NOMO-1 treated with DMSO at 0.1 percent for 48 hours (cell line): ENCODE measurements around the gene HBE1.

Source experiments
- DNase-seq: peaks from one replicate; lab custom pipeline; 2025; ENCODE audit not compliant: unreplicated experiment; lab: John Stamatoyannopoulos, UW

The HBE1 gene

DNA sequence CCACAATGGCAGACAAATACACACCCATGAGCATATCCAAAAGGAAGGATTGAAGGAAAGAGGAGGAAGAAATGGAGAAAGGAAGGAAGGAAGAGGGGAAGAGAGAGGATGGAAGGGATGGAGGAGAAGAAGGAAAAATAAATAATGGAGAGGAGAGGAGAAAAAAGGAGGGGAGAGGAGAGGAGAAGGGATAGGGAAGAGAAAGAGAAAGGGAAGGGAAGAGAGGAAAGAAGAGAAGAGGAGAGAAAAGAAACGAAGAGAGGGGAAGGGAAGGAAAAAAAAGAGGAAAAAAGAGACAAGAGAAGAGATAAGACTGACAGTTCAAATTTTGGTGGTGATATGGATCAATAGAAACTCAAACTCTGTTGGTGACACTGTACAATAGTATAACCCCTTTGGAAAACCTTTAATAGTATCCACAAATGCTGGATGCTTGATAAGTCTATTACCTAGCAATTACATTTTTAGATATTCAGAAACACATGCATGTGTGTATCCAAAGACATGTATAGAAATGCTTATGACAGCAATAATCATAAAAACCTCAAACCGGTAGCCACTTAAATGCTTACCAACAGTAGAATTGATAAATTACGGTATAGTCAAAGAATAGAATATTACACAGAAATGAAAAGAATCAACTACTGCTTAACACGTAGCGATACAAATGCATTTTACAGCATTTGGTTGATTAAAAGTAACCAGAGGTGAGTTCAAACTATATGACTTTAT lies 34.2 kb downstream of the HBE1 start:
- no peak for DNase-seq

DNA sequence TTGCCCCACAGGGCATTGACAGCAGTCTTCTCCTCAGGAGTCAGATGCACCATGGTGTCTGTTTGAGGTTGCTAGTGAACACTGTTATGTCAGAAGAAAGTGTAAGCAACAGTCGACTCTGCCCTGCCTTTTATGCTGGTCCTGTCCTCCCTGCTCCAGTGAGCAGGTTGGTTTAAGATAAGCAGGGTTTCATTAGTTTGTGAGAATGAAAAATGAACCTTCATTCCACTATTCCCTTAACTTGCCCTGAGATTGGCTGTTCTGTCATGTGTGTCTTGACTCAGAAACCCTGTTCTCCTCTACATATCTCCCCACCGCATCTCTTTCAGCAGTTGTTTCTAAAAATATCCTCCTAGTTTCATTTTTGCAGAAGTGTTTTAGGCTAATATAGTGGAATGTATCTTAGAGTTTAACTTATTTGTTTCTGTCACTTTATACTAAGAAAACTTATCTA lies 35.3 kb downstream of the HBE1 start, which contains the start of gene HBD:
HBD (minus strand) TSS at position 103 of the 454 bp plus-strand sequence; CDS start at position 53, 50 bp downstream.
- no peak for DNase-seq

DNA sequence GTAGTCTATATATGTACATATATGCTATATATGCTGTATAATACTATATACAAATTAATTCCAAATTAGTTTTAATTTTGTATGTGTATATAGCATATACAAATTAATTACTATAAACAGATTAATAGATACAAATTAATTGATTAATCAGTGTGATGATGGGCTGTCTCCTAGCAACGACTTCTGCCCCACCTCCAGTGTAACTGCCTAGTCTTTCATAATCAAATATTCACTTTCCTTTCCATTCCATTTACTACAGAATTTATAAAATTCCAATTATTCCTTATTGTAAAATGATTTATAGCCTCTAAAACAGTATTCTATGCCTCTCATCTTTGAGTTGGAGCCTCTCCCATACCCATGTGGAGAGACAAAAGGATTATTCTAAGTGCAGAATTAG lies 36.4 kb downstream of the HBE1 start:
- DNase-seq = no peak

DNA sequence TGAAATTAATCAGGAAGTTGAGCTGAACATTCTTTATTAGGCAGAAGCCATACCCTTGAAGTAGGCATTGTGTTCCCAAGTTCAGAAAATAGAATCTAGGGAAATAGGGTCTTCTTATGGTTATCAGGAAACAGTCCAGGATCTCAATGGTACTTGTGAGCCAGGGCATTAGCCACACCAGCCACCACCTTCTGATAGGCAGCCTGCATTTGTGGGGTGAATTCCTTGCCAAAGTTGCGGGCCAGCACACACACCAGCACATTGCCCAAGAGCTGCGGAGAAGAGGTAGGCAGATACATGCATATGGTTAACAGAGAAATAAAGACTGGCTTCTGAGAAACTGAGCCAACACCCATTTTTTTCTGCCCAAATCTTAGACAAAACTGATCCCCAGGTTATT lies 36.9 kb downstream of the HBE1 start:
- DNase-seq = no peak

DNA sequence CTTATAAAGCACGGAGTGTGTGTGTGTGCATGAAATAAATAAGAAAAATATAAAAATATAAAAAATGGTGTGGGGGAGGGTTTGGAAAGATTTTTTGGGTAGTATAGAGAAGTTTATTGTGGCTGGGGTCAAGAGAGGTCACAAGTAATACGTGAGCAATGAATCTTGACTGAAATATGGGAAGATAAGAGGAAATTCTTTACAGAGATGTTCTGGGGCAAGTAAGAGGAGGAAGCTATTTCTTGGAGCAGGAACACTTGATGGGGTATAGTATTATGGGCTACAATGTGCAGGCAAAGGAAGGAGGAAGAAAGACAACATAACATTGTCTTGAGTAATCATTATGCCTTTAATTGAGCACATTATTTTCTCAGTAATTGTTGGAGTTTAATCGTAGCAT lies 37.6 kb downstream of the HBE1 start:
- no peak for DNase-seq

DNA sequence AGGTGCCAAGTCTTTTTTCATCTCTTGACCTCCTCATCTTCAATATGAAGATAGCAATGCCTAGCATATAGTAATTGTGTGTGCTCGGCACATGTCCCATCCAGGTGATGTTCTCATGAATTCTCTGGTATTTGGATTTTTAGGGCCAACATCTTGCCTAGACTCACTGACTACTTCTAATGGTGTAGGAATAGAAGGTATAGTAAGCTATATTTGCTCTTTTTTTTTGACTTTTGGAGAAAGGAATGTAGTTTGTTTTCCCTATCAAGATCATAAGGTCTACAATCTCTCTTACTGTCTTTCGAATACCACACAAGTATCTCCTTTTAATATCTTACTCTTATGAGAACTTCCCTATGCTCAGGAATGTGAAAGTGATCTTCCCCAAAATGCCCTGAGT lies 38.6 kb downstream of the HBE1 start:
- no peak for DNase-seq

DNA sequence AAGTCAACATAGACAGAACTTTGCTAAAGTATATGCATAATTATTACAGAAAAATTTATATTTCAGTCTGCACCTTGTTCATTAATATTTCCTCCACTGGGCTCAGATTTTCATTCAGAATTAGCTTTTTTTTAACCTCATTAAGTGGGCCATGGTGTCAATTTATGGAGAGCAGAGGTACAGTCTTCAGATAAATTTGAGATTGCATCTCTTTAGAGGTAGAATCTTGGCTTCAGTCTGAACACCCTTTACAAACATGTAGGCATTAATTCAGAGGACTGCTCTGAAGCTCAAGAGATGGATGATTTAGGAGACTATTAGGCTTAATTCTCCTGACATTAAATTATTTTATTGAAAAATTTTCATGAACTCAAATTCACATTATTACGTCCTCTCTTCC lies 39.5 kb downstream of the HBE1 start:
- DNase-seq = no peak

DNA sequence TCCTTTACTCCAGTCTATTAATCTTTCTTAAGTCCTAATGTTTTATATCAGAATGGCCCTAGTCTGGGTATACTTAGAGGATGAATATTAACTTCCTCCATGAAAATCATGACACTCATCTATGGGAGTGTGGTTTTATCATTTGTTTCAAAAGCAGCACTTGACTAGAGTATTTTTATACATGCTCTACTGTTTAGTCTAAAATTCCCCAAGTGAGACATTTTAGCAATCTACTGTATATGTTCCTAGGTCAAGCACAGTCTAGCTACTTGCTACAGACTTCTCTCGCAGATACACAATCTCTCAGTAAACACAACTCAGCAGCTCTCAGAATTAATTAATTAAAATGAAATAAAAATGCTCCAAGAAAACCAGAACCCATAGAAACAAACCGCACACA lies 39.9 kb downstream of the HBE1 start:
- DNase-seq = no peak

DNA sequence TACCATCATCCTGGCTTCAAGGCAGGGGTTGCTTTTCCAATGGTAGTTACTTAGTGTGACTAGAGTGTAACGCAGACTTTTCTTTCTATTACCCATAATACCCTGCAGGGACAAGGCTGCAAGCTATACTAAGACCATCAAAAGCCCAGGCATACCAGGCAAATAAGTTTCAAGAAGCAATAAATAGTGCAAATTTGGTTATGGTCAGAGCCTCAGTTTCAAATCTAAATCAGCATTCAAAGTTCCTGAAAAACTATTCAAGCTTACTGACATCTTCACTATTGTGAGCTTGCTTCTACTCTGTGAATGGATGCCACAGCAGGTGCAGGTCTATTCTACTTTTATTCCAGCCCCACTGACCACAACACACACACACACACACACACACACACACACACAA lies 40.4 kb downstream of the HBE1 start:
- DNase-seq = no peak

DNA sequence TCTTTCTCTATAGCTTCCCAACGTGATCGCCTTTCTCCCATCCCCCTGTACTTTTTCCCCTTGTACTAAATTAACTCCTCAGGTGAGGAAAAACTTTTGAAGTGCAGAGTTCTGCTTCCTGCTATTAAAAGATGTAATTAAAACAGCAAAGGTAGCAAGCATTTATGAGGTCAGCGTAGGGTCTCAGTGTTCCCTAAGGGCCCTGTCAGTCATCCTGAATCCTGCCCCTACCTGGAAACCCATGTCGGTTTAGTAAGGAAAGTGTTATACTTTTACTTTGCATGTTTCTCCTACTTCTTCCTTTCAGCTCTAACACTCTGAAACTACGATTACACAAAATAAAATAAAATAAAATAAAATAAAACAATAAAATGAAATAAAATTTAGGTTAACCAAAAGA lies 41.6 kb downstream of the HBE1 start:
- DNase-seq = no peak

DNA sequence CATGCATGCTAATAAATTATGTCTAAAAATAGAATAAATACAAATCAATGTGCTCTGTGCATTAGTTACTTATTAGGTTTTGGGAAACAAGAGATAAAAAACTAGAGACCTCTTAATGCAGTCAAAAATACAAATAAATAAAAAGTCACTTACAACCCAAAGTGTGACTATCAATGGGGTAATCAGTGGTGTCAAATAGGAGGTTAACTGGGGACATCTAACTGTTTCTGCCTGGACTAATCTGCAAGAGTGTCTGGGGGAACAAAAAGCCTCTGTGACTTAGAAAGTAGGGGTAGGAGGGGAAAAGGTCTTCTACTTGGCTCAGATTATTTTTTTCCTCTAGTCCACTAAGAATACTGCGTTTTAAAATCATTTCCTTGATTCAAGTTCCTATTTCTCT lies 42.1 kb downstream of the HBE1 start:
- DNase-seq = no peak

DNA sequence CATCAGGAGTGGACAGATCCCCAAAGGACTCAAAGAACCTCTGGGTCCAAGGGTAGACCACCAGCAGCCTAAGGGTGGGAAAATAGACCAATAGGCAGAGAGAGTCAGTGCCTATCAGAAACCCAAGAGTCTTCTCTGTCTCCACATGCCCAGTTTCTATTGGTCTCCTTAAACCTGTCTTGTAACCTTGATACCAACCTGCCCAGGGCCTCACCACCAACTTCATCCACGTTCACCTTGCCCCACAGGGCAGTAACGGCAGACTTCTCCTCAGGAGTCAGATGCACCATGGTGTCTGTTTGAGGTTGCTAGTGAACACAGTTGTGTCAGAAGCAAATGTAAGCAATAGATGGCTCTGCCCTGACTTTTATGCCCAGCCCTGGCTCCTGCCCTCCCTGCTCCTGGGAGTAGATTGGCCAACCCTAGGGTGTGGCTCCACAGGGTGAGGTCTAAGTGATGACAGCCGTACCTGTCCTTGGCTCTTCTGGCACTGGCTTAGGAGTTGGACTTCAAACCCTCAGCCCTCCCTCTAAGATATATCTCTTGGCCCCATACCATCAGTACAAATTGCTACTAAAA lies 42.9 kb downstream of the HBE1 start, which contains the start of gene HBB:
HBB (minus strand) TSS at position 340 of the 579 bp plus-strand sequence; CDS start at position 290, 50 bp downstream.
- DNase-seq = peak; percentile 51

DNA sequence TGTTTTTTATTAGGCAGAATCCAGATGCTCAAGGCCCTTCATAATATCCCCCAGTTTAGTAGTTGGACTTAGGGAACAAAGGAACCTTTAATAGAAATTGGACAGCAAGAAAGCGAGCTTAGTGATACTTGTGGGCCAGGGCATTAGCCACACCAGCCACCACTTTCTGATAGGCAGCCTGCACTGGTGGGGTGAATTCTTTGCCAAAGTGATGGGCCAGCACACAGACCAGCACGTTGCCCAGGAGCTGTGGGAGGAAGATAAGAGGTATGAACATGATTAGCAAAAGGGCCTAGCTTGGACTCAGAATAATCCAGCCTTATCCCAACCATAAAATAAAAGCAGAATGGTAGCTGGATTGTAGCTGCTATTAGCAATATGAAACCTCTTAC lies 44.3 kb downstream of the HBE1 start:
- no peak for DNase-seq

DNA sequence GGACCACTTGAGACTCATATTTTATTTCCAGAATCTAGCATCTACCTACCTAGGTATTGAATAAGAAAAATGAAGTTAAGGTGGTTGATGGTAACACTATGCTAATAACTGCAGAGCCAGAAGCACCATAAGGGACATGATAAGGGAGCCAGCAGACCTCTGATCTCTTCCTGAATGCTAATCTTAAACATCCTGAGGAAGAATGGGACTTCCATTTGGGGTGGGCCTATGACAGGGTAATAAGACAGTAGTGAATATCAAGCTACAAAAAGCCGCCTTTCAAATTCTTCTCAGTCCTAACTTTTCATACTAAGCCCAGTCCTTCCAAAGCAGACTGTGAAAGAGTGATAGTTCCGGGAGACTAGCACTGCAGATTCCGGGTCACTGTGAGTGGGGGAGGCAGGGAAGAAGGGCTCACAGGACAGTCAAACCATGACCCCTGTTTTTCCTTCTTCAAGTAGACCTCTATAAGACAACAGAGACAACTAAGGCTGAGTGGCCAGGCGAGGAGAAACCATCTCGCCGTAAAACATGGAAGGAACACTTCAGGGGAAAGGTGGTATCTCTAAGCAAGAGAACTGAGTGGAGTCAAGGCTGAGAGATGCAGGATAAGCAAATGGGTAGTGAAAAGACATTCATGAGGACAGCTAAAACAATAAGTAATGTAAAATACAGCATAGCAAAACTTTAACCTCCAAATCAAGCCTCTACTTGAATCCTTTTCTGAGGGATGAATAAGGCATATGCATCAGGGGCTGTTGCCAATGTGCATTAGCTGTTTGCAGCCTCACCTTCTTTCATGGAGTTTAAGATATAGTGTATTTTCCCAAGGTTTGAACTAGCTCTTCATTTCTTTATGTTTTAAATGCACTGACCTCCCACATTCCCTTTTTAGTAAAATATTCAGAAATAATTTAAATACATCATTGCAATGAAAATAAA lies 44.9 kb downstream of the HBE1 start:
- no peak for DNase-seq

DNA sequence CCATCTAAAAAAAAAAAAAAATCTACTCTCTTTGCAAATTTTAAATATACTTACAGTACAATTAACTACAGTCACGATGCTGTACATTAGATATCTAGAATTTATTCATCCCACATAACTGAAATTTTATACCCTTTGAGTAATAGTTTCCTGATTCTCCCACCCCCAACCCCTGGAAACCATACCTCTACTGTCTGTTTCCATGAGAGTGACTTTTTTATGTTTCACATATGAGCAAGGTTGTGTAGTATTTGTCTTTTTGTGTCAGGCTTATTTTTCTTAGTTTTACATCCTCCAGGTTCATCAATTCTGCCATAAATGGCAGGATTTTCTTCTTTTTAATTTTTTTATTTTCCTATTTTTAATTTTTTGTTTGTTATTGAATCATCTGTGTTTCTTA lies 46.1 kb downstream of the HBE1 start:
- DNase-seq = no peak

DNA sequence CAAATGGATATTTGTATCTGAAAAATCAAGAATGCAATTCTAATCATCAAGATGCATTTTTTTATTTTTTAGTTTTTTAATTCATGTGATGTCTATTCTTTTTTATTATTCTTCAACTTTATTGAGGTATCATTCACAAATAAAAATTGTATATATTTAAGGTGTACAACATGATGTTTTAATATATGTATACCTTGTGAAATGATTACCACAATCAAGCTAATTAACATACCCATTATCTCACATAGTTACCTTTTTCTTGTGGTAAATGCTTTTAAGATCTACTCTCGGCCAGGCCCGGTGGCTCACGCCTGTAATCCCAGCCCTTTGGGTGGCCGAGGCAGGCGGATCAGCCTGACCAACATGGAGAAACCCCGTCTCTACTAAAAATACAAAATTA lies 46.6 kb downstream of the HBE1 start:
- no peak for DNase-seq
